Gastrocnemius medialis (tissue), 4 donors: ENCODE data around the gene TNNT2.

Experiments used
- POLR2A ChIP-seq, 2 donors: fragments of 450-650 bp; IDR thresholded peaks; one replicate each; pipeline ENCODE4 v1.6.1; 2017; ENCODE audit warnings: antibody characterized with exemption in 2 of 2, mild to moderate bottlenecking in 2 of 2, moderate library complexity in 2 of 2
- TF ChIP-seq, protein P1 (sequence below), 5 experiments: fragments of 450-650 bp in 3 of 5; fragments of 200-600 bp in 2 of 5; sonication (generic) in 2 of 5; IDR thresholded peaks in 4 of 5; conservative IDR thresholded peaks in 1 of 5; 1 replicate in 4 of 5; 2 replicates in 1 of 5; pipeline ENCODE4 v1.5.1; 2016 to 2019; ENCODE audit warnings: antibody characterized with exemption in 5 of 5, mild to moderate bottlenecking in 3 of 5, moderate library complexity in 3 of 5

DNA sequence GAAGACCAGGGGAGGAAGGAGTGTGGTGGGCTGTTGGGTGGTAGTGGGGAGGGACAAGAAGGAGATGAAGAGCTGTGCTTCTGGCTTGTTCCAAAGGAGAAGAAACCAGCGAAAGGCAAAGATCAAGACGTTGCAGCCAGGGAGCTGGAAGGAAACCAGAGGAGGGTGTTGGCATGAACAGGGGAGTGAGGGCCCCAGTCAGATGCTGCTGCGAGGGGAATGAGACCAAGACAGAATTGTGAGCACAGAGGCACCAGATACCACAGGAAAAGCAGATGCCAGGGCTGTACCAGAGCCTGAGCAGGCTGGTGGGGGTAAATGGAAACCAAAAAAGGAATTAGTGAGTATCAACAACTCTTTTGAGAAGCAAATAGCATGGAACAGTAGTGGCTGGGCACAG lies 15.6 kb upstream of the TNNT2 start:
- TF ChIP-seq POLR2A (IDR thresholded peaks at IDR 0.05) = no peak
- TF ChIP-seq, protein P1, sequence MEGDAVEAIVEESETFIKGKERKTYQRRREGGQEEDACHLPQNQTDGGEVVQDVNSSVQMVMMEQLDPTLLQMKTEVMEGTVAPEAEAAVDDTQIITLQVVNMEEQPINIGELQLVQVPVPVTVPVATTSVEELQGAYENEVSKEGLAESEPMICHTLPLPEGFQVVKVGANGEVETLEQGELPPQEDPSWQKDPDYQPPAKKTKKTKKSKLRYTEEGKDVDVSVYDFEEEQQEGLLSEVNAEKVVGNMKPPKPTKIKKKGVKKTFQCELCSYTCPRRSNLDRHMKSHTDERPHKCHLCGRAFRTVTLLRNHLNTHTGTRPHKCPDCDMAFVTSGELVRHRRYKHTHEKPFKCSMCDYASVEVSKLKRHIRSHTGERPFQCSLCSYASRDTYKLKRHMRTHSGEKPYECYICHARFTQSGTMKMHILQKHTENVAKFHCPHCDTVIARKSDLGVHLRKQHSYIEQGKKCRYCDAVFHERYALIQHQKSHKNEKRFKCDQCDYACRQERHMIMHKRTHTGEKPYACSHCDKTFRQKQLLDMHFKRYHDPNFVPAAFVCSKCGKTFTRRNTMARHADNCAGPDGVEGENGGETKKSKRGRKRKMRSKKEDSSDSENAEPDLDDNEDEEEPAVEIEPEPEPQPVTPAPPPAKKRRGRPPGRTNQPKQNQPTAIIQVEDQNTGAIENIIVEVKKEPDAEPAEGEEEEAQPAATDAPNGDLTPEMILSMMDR (IDR thresholded peaks at IDR 0.05 in 4 of 5, conservative IDR thresholded peaks at IDR 0.05 in 1 of 5) = no peak
